Nephron (organoid): Measurements from ENCODE around the gene PDLIM5.

ENCODE experiments used
- H3K27ac Mint-ChIP-seq, 3 experiments: 2 replicates each; pipeline ENCODE4 v1.8.0; 2020; ENCODE audit warnings: mixed read lengths in 3 of 3, mild to moderate bottlenecking in 2 of 3, moderate library complexity in 1 of 3
- H3K27me3 Mint-ChIP-seq: 2 replicates; pipeline ENCODE4 v1.8.0; 2021; ENCODE audit warnings: low read depth, mild to moderate bottlenecking, moderate library complexity, mixed read lengths
- H3K36me3 Mint-ChIP-seq: 2 replicates; pipeline ENCODE4 v1.8.0; 2020; ENCODE audit warnings: low read depth, mixed read lengths
- H3K4me1 Mint-ChIP-seq: 2 replicates; pipeline ENCODE4 v1.8.0; 2020; ENCODE audit warnings: mixed read lengths
- H3K4me3 Mint-ChIP-seq, 3 experiments: 2 replicates each; pipeline ENCODE4 v1.8.0; 2020; ENCODE audit warnings: mild to moderate bottlenecking in 3 of 3, mixed read lengths in 3 of 3, moderate library complexity in 2 of 3
- H3K9me3 Mint-ChIP-seq: 2 replicates; pipeline ENCODE4 v1.8.0; 2020; ENCODE audit warnings: mixed read lengths
- TF ChIP-seq, protein P1 (sequence below), 3 experiments: fragments of 200-600 bp; sonication (generic); IDR thresholded peaks; one replicate each; pipeline ENCODE4 v1.5.0; 2021; ENCODE audit warnings: antibody characterized with exemption in 3 of 3; ENCODE audit not compliant: unreplicated experiment in 3 of 3

Gene PDLIM5

DNA sequence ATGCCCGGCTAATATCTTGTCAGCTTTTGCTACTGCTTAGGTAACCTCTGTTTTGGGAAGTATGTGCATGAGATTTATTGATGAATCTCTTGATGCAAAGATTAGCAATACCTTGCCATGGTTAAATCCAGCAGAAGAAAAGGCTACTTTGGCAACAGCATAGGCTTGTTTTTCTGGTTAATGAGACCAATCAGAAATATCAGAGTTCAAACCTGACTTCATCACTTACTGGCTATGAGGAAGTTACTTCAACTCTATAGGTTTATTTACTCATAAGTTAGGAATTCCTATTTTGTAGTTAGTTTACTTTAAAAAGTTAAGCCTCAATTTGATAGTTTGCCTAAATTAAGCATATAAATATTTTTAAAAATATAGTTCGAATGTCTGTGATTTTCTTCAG is 93.1 kb downstream of the PDLIM5 start:
- TF ChIP-seq, protein P1, sequence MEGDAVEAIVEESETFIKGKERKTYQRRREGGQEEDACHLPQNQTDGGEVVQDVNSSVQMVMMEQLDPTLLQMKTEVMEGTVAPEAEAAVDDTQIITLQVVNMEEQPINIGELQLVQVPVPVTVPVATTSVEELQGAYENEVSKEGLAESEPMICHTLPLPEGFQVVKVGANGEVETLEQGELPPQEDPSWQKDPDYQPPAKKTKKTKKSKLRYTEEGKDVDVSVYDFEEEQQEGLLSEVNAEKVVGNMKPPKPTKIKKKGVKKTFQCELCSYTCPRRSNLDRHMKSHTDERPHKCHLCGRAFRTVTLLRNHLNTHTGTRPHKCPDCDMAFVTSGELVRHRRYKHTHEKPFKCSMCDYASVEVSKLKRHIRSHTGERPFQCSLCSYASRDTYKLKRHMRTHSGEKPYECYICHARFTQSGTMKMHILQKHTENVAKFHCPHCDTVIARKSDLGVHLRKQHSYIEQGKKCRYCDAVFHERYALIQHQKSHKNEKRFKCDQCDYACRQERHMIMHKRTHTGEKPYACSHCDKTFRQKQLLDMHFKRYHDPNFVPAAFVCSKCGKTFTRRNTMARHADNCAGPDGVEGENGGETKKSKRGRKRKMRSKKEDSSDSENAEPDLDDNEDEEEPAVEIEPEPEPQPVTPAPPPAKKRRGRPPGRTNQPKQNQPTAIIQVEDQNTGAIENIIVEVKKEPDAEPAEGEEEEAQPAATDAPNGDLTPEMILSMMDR (IDR thresholded peaks at IDR 0.05; ENCODE audit: unreplicated experiment in 3 of 3) = no peak
- Mint-ChIP-seq H3K4me1 (peaks cover 28% of the 10 kb centered on the region), H3K9me3 (peaks cover 3% of the 10 kb centered on the region), H3K27me3 (no peaks in the 10 kb centered on the region), H3K27ac (no peak overlapping the region), H3K4me3 (no peak overlapping the region), H3K36me3 (peaks cover 34% of the 10 kb centered on the region)

DNA sequence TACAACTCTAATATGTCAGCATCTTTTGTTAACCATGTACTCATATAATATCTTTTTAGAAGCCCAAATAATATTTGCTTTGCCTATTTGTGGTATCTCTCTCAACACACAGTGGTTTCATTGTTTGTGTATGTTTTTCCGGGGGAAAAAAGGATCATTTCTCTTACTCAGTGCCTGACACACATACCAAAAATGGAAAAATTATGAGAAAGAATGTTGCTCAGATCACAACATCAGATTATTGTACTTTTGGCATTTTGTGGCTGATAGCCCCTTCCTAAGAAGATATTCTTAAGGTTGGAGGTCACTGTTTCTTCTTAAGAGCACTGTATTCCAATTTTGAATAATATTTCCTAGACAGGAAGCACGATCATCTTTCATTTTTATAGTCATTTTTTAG is 93.6 kb downstream of the PDLIM5 start:
- peaks cover 33% of the 10 kb centered on the region for H3K36me3 Mint-ChIP-seq

DNA sequence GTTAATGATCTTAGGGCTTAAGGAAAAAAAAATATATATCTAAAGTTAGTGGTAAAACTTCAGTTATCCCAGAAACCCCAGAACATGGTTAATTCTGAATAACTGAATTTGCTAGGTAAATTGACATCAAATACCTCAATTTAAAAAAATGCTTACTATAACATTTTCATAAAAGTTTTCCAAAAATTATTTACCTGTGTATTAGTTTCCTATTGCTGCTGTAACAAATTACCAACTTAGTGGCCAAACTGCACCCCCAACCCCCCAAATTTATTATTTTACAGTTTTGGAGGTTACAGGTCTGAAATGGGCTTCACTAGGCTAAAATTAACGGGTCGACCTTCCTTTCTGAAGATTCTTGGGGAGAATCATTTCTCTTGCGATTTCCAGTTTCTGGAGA is 95.2 kb downstream of the PDLIM5 start:
- Mint-ChIP-seq H3K36me3 (peaks cover 30% of the 10 kb centered on the region), H3K27me3 (no peaks in the 10 kb centered on the region), H3K27ac (no peak overlapping the region), H3K9me3 (peaks cover 3% of the 10 kb centered on the region), H3K4me3 (no peak overlapping the region), H3K4me1 (peaks cover 32% of the 10 kb centered on the region)
- TF ChIP-seq, protein P1 (IDR thresholded peaks at IDR 0.05; ENCODE audit: unreplicated experiment in 3 of 3) = no peak

More for the DNA sequence above, 93.6 kb downstream of the PDLIM5 start:
- Mint-ChIP-seq H3K4me1 (peaks cover 26% of the 10 kb centered on the region), H3K27me3 (no peaks in the 10 kb centered on the region), H3K27ac (peak overlapping the region in 2 of 3 experiments; percentile 22 to 65), H3K9me3 (peaks cover 3% of the 10 kb centered on the region), H3K4me3 (no peak overlapping the region)
- TF ChIP-seq, protein P1 (IDR thresholded peaks at IDR 0.05; ENCODE audit: unreplicated experiment in 3 of 3) = no peak

DNA sequence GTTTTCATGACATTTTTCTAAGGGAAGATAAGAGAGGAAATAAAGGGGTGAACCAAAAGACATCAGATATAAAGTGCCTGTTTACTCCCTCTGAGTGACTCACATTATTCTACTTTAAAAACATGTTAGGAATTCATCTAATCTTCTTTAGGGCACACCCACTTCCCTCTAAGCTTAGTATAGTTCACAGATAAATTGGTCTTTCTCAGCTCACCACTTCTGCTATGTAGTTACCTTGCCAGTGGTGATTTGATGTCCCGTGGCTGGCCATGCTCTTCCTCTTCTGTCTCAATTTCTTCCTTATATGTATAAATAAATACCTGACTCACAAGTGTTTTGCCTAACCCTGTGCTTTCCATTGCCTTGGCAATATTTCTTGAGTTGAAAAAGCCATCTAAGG is 96.8 kb downstream of the PDLIM5 start:
- Mint-ChIP-seq H3K27ac (peak overlapping the region; percentile 23 to 43 (median 33)), H3K27me3 (no peaks in the 10 kb centered on the region), H3K4me1 (peaks cover 38% of the 10 kb centered on the region), H3K9me3 (peaks cover 3% of the 10 kb centered on the region), H3K4me3 (no peak overlapping the region), H3K36me3 (peaks cover 26% of the 10 kb centered on the region)
- TF ChIP-seq, protein P1 (IDR thresholded peaks at IDR 0.05; ENCODE audit: unreplicated experiment in 3 of 3) = no peak

DNA sequence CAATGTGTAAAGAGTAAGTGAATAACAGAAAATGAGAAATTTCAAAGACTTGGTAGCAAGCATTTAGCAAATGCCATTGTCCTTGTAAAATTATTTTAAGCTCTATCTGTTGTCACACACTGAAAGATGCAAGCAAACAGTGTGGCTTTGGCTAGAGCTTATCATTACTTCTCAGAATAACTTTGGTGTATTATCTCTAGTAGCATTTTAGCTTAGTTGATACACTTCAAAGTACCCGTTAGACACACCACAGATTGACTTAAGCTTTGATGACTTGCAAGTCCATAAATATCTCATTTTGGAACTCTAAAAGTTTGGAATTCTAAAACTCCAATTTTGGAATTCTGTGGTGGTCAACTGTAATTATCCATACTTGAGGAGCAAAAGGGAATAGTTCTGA is 98.6 kb downstream of the PDLIM5 start:
- H3K4me1 Mint-ChIP-seq = peaks cover 40% of the 10 kb centered on the region
- H3K27me3 Mint-ChIP-seq = no peaks in the 10 kb centered on the region
- TF ChIP-seq, protein P1 (IDR thresholded peaks at IDR 0.05; ENCODE audit: unreplicated experiment in 3 of 3) = no peak
- peak overlapping the region in 1 of 3 experiments; percentile 66 for H3K27ac Mint-ChIP-seq
- H3K36me3 Mint-ChIP-seq = peaks cover 22% of the 10 kb centered on the region
- no peak overlapping the region for H3K4me3 Mint-ChIP-seq
- peaks cover 3% of the 10 kb centered on the region for H3K9me3 Mint-ChIP-seq

DNA sequence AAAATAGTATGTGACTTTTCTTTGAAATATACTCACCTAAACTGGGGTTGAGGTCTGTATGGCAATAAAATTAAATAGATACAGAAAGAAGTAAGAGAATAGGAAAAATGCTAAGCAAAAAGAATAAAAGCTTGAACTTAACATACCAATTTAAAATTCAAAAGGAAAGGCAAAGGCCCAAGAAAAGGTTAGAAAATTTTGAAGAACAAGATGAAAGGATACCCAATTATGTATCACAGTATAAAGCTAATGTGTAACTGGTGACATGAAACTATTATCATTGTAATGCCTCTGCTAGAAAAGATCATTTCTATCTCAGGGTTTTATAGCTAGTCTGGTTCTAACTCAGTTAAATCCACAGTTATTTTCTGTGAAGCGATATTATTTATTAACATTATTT is 99.1 kb downstream of the PDLIM5 start:
- no peaks in the 10 kb centered on the region for H3K27me3 Mint-ChIP-seq
- H3K4me1 Mint-ChIP-seq = peaks cover 40% of the 10 kb centered on the region
- TF ChIP-seq, protein P1 (IDR thresholded peaks at IDR 0.05; ENCODE audit: unreplicated experiment in 3 of 3) = no peak
- no peak overlapping the region for H3K4me3 Mint-ChIP-seq
- H3K27ac Mint-ChIP-seq = peak overlapping the region in 2 of 3 experiments; percentile 66 to 67
- peaks cover 25% of the 10 kb centered on the region for H3K36me3 Mint-ChIP-seq
- H3K9me3 Mint-ChIP-seq = peaks cover 6% of the 10 kb centered on the region
